Left cardiac atrium (tissue), 4 donors: ENCODE measurements around the gene LRRC57. TPM values are rescaled to one million over a fixed set of nuclear protein-coding genes. Genes with fewer than 3 reads are reported as not detected.
A peak's percentile ranks its signal among the peaks of the same experiment; 100 is the strongest.
"Not testable (repeated sequence)": the region's sequence is repeated elsewhere in the genome, so short reads cannot be mapped to it uniquely, and the experiment has no call there.

ENCODE experiments used
- ATAC-seq, 2 donors: fragments of 200-7000 bp; cut with Tn5 transposase; one replicate each; pipeline ENCODE4 v1.9.1; 2020; ENCODE audit warnings: mild to moderate bottlenecking in 2 of 2, moderate library complexity in 2 of 2
- DNase-seq: peaks from one replicate; pipeline ENCODE4 v3.0.0-alpha.2; 2020
- intact Hi-C, 2 donors: fragments of 100-400 bp; cut with DNase I; formaldehyde crosslinking; loops; one replicate each; pipeline versions ENCODE4 v1.14.1 to v1.15.1; 2022 to 2023
- total RNA-seq, 2 donors: library from RNA; stranded (reverse); fragmentation: NEBNext Ultra II Directional; extraction: Animal tissue kit (Norgen Biotek cat#: 25700); gene quantifications; one replicate each; pipeline ENCODE4 v1.2.1, GENCODE V29; 2021
- donor health status: DM: no; HTN: yes; CAD: no.
- donor health status: DM: no; HTN: yes; CAD: no; lungs with severe emphysema.
- donor health status: DM: yes; HTN: yes; CAD: no.
- donor health status: Dilated cardiomyopathy.

LRRC57 gene
- total RNA-seq, 2 donors from 2014 or later = 13.8 to 15.6 TPM

GRCh38 chr15:42556550-42557207 lies 8.1 kb upstream of the LRRC57 start:
- DNase-seq, intact Hi-C loops: not testable (repeated sequence)
- peak in 1 of 2 donors; percentile 26 for ATAC-seq

- intact Hi-C loops = no loop called here
- no peak for ATAC-seq
- no peak for DNase-seq
Observed at GRCh38 chr15:42553554-42553953, 5.0 kb upstream of the LRRC57 start.

GRCh38 chr15:42549741-42550392 lies 1.3 kb upstream of the LRRC57 start:
- DNase-seq (no peak), ATAC-seq (no peak)
- intact Hi-C loops = loop anchor here (2.0 to 10.0 kb wide), 2 partner anchors 25 to 105 kb away; partner anchors contain the start of gene STARD9 (in 1 of the 2)

- DNase-seq (peak; percentile 37), ATAC-seq (peak; percentile 10 to 59)
- intact Hi-C loops = loop anchor here (2.0 to 10.0 kb wide), 2 partner anchors 26 to 106 kb away; partner anchors contain the start of gene STARD9 (in 1 of the 2)
Observed at GRCh38 chr15:42549032-42549491, 469 bp upstream of the LRRC57 start.

- ATAC-seq (peak; percentile 21 to 27), DNase-seq (no peak)
- intact Hi-C loops = loop anchor here (1.0 to 10.0 kb wide), 3 partner anchors 27 to 107 kb away; partner anchors contain the start of gene STARD9 (in 1 of the 2)
Observed at GRCh38 chr15:42547918-42548248, 710 bp downstream of the LRRC57 start.

GRCh38 chr15:42544853-42545629 lies 3.6 kb downstream of the LRRC57 start:
- no peak for DNase-seq
- no peak for ATAC-seq
- intact Hi-C loops = loop anchor here in 1 of 2 donors (10.0 kb wide), 1 partner anchor 110 kb away; no protein-coding TSS in a partner anchor

GRCh38 chr15:42533246-42533645 lies 15.3 kb downstream of the LRRC57 start:
- ATAC-seq (no peak), DNase-seq (no peak)
- intact Hi-C loops = no loop called here

- intact Hi-C loops = no loop called here
- ATAC-seq = no peak
- DNase-seq = no peak
Observed at GRCh38 chr15:42528970-42529369, 19.6 kb downstream of the LRRC57 start.

GRCh38 chr15:42523331-42523730 lies 25.3 kb downstream of the LRRC57 start:
- ATAC-seq (no peak), DNase-seq (no peak)
- intact Hi-C loops = no loop called here

- ATAC-seq (peak; percentile 48 to 77), DNase-seq (no peak)
- intact Hi-C loops = no loop called here
Observed at GRCh38 chr15:42511007-42511391, 37.6 kb downstream of the LRRC57 start.

GRCh38 chr15:42510258-42511006 lies 38.2 kb downstream of the LRRC57 start:
- peak in 1 of 2 donors; percentile 7 for ATAC-seq
- intact Hi-C loops = no loop called here
- no peak for DNase-seq

GRCh38 chr15:42508263-42508690 lies 40.3 kb downstream of the LRRC57 start:
- peak; percentile 74 to 79 for ATAC-seq
- intact Hi-C loops = no loop called here
- DNase-seq = no peak

- intact Hi-C loops = no loop called here
Observed at GRCh38 chr15:42507514-42507913, 41.1 kb downstream of the LRRC57 start.

GRCh38 chr15:42504631-42505030 lies 44.0 kb downstream of the LRRC57 start:
- ATAC-seq (no peak), DNase-seq (no peak)
- intact Hi-C loops = no loop called here

More at GRCh38 chr15:42507514-42507913, 41.1 kb downstream of the LRRC57 start:
- ATAC-seq (no peak), DNase-seq (no peak)

- no peak for ATAC-seq
- no peak for DNase-seq
- intact Hi-C loops = no loop called here
Observed at GRCh38 chr15:42503825-42504224, 44.8 kb downstream of the LRRC57 start.

GRCh38 chr15:42502477-42502876 lies 46.1 kb downstream of the LRRC57 start:
- DNase-seq (no peak), ATAC-seq (peak; percentile 34 to 67)
- intact Hi-C loops = no loop called here

GRCh38 chr15:42499858-42500609 lies 48.6 kb downstream of the LRRC57 start:
- intact Hi-C loops = no loop called here
- DNase-seq = peak; percentile 38

More at GRCh38 chr15:42499858-42500609, 48.6 kb downstream of the LRRC57 start:
- no peak for ATAC-seq
